ENCODE results near the gene MRPS23. TPM values are rescaled to one million over a fixed set of nuclear protein-coding genes. Genes with fewer than 3 reads are reported as not detected.
"Not testable (repeated sequence)": the region's sequence is repeated elsewhere in the genome, so short reads cannot be mapped to it uniquely, and the experiment has no call there.

MRPS23 gene
- total RNA-seq, 1 experiment from 2014 or later, result 97.5 TPM

GRCh38 chr17:57852092-57852954 lies 2.5 kb upstream of the MRPS23 start:
- DNase-seq (no peak), ATAC-seq (no peak)
- Histone ChIP-seq H3K9me3 (ENCODE audit: low read length) (no peaks in the 10 kb centered on the region), H3K27me3 (ENCODE audit: low read length) (no peaks in the 10 kb centered on the region), H3K4me3 (ENCODE audit: low read length) (no peak overlapping the region), H3K9me2 (replicated peaks; ENCODE audit: low read length) (no peaks in the 10 kb centered on the region), H3K9ac (ENCODE audit: low read length) (no peak overlapping the region), H4K20me1 (ENCODE audit: low read length) (no peaks in the 10 kb centered on the region), H3K4me1 (ENCODE audit: insufficient read depth, low read length) (peaks cover 14% of the 10 kb centered on the region), H3K27ac (ENCODE audit: low read length) (no peak overlapping the region), H3K79me2 (ENCODE audit: low read length) (peaks cover 36% of the 10 kb centered on the region), H3K36me3 (ENCODE audit: low read depth, low read length) (peaks cover 6% of the 10 kb centered on the region; the same call in 1 of the 2 replicates), H3F3A (ENCODE audit: low read length, unreplicated experiment) (no peaks in the 10 kb centered on the region), H3K4me2 (ENCODE audit: low read length) (no peak overlapping the region), H2AFZ (ENCODE audit: low read length) (no peak overlapping the region)
- no TSS peak for BruUV-seq (replicated peaks)
- ChIA-PET POLR2A (ENCODE audit: unreplicated experiment) (no interaction called here), CTCF (interaction anchor here (1.1 kb wide), 1 partner anchor 147 kb away, joined by 4 read pairs; no protein-coding TSS in a partner anchor)
- no peak for TF ChIP-seq EZH2phosphoT487 (IDR thresholded peaks at IDR 0.05; ENCODE audit: borderline replicate concordance, low read length)
- no peak for TF ChIP-seq CTCF (conservative IDR thresholded peaks at IDR 0.05; ENCODE audit: low read depth, low read length)
- no peak for TF ChIP-seq EZH2 (IDR thresholded peaks at IDR 0.05; ENCODE audit: low read length, unreplicated experiment)
- intact Hi-C loops (cut with micrococcal nuclease), result no loop called here

- H3K9ac ChIP-seq (ENCODE audit: low read length), result peak overlapping the region; percentile 90
- H3K27me3 ChIP-seq (ENCODE audit: low read length), result no peaks in the 10 kb centered on the region
- ChIA-PET POLR2A (ENCODE audit: unreplicated experiment) (interaction anchor here (0.6 to 1.0 kb wide), 4 partner anchors 11 to 268 kb away, joined by 3 to 9 read pairs (median 3); no protein-coding TSS in a partner anchor), CTCF (interaction anchor here (1.0 to 1.2 kb wide), 3 partner anchors 15 to 151 kb away, joined by 3 to 7 read pairs (median 3); no protein-coding TSS in a partner anchor)
- no peaks in the 10 kb centered on the region for H3K9me2 ChIP-seq (replicated peaks; ENCODE audit: low read length)
- H3K9me3 ChIP-seq (ENCODE audit: low read length), result no peaks in the 10 kb centered on the region
- peak overlapping the region; percentile 80 for H2AFZ ChIP-seq (ENCODE audit: low read length)
- H3K4me3 ChIP-seq (ENCODE audit: low read length), result peak overlapping the region; percentile 90
- H3K79me2 ChIP-seq (ENCODE audit: low read length), result peaks cover 47% of the 10 kb centered on the region
- DNase-seq (no peak), ATAC-seq (peak; percentile 27; the same call in 1 of the 2 replicates)
- peak overlapping the region; percentile 95 for H3K4me2 ChIP-seq (ENCODE audit: low read length)
- H3F3A ChIP-seq (ENCODE audit: low read length, unreplicated experiment), result no peaks in the 10 kb centered on the region
- peak overlapping the region; percentile 49 for H3K27ac ChIP-seq (ENCODE audit: low read length)
- H4K20me1 ChIP-seq (ENCODE audit: low read length), result no peaks in the 10 kb centered on the region
- BruUV-seq (replicated peaks), result TSS peak; percentile 81
- no peak for TF ChIP-seq EZH2 (IDR thresholded peaks at IDR 0.05; ENCODE audit: low read length, unreplicated experiment)
- no peak for TF ChIP-seq EZH2phosphoT487 (IDR thresholded peaks at IDR 0.05; ENCODE audit: borderline replicate concordance, low read length)
- TF ChIP-seq CTCF (conservative IDR thresholded peaks at IDR 0.05; ENCODE audit: low read depth, low read length), result no peak
- peaks cover 16% of the 10 kb centered on the region for H3K36me3 ChIP-seq (ENCODE audit: low read depth, low read length)
- H3K4me1 ChIP-seq (ENCODE audit: insufficient read depth, low read length), result peaks cover 14% of the 10 kb centered on the region
- intact Hi-C loops (cut with micrococcal nuclease), result no loop called here
Measured at GRCh38 chr17:57849163-57849873, 526 bp downstream of the MRPS23 start.

- H3F3A ChIP-seq (ENCODE audit: low read length, unreplicated experiment); H3K27ac ChIP-seq (ENCODE audit: low read length); H2AFZ ChIP-seq (ENCODE audit: low read length); H3K9ac ChIP-seq (ENCODE audit: low read length); BruUV-seq (replicated peaks); POLR2A ChIA-PET (ENCODE audit: unreplicated experiment); DNase-seq; H3K4me2 ChIP-seq (ENCODE audit: low read length); H3K9me2 ChIP-seq (replicated peaks; ENCODE audit: low read length); H3K4me3 ChIP-seq (ENCODE audit: low read length); H3K27me3 ChIP-seq (ENCODE audit: low read length); H4K20me1 ChIP-seq (ENCODE audit: low read length); intact Hi-C loops (cut with micrococcal nuclease); ATAC-seq; H3K9me3 ChIP-seq (ENCODE audit: low read length); CTCF ChIA-PET: not testable (repeated sequence)
- Histone ChIP-seq H3K79me2 (ENCODE audit: low read length) (peaks cover 64% of the 10 kb centered on the region), H3K4me1 (ENCODE audit: insufficient read depth, low read length) (peaks cover 13% of the 10 kb centered on the region), H3K36me3 (ENCODE audit: low read depth, low read length) (peaks cover 22% of the 10 kb centered on the region)
Measured at GRCh38 chr17:57846056-57846945, 3.5 kb downstream of the MRPS23 start.
